Stimulated activated CD8-positive, alpha-beta memory T cell treated with anti-CD3 and anti-CD28 coated beads, Interleukin-7, amount 100 ng/mL, for 1 hour (primary cell): ENCODE measurements around the gene IQSEC1.
A peak's percentile ranks its signal among the peaks of the same experiment; 100 is the strongest.

Source experiments
- DNase-seq, 2 donors: peaks; one replicate each; pipeline ENCODE4 v3.0.0-alpha.2; 2020; ENCODE audit warnings: low read depth in 2 of 2

Gene IQSEC1

GRCh38 chr3:12985148-12985547 is 88.1 kb downstream of the IQSEC1 start:
- no peak for DNase-seq

DNA sequence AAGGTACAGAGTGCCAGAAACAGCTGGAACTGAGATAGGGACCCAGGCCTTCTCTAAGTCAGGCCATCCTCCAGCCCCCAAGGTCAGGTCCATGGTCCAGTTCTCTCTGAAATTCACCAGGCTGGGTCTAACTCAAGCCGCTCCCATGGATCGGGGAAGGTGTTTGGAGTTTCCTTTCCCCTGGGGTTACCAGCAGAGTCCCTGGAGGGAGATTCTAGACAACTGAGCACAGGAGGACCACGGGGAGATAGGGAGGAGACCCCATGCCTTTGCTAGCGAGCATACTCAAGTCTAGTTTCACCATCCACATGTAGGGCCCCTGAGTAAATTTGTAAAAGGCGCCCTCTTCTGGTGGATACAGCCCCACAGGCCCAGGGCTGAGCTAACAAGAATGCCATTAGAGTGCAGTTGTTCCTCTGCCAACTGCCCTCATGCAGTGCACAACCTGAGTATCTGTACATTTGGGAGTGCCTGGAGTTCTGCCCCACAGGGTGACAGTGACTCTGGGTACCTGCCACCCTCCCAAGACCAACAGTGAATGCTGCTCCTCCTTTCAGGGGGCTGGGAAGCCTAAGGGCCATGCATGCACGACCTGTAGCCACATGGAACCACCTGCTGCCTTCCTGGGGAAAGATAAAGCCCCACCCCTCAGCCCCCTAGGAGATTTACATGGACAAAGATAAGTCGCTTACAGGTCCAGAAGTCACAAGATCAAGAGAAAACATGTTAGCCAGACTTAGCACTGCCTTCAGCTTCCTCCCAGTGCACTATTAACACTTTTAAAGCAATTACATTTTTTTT is 89.0 kb downstream of the IQSEC1 start:
- peak in 1 of 2 donors; percentile 37 for DNase-seq

- DNase-seq = no peak
These were observed 89.9 kb downstream of the IQSEC1 start for GRCh38 chr3:12983319-12983718.

- no peak for DNase-seq
These were observed 90.6 kb downstream of the IQSEC1 start for GRCh38 chr3:12982619-12983101.

DNA sequence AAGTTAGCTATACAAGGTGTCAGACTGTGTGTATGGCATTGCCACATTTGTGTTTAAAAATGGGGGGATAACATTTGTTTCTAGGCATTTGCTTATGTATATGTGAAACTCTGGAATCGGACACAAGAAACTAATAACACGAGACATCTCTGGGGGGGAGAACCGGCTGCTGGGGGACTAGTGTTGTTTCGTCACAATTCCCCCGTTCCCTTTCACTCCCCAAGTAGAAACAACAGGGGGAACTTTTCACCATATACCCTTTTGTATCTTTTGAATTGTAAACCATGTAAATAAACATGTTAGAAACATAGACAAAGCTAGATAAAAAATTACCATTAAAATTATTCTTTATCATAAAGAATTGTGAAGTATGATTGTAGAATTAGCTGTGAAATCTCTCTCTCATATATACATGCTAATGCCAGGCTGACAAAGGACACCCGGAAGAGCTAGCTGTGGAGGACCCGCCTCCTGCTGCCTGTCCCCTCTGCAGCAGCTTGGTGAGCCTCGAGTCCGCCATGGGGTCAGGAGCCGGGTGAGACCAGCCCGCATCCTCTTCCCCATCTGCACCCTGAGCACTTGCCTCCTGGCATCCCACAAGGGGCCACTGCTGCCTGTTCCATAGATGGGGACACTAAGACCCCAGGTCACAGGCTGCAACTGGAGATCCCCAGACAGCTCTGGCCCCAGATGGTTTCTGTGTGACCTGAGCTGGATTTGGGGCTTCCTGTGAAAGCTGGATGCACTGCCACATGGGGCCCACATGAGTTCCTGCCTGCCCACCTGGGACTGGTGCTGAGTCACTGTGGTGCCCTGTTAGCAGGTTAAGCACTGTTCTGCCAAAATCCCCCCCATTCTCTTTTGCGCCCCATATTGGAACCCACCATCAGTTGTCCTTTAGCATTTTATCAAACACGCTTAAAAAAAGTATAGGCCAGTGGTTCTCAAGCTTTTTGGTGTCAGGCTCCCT is 91.6 kb downstream of the IQSEC1 start:
- DNase-seq = no peak

DNA sequence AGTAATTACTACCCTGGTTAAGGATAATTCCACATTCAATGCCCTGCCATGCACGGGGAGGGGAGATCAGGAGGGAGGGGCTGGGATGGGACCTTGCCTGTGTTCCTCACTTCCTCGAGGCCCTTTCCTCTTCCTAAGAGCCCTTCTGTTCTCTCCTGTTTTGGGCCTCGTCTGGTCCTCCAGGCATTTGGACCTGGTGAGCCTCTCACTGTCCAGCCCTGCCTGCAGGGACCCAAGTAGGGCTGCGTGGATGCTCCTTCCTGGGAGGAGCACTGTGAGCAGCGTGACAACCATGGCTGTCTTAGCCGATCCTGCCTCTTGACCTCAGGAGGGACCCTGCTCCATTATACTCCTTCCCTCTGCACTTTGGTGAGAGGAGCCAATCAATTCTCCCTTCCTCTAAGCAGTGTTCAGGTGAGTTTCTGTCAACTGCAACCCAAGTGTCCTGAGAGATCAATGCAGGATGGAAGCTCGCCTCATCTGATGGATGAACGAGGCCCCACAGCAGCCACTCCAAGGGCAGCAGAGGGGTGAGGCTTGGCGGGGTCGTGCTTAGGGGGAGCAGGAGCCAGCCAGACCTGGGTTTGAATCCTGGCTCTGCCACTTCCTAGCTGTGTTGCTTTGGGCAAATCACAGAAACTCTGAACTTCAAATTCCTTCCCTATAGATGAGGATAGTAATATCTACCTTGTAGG is 92.5 kb downstream of the IQSEC1 start:
- no peak for DNase-seq

DNA sequence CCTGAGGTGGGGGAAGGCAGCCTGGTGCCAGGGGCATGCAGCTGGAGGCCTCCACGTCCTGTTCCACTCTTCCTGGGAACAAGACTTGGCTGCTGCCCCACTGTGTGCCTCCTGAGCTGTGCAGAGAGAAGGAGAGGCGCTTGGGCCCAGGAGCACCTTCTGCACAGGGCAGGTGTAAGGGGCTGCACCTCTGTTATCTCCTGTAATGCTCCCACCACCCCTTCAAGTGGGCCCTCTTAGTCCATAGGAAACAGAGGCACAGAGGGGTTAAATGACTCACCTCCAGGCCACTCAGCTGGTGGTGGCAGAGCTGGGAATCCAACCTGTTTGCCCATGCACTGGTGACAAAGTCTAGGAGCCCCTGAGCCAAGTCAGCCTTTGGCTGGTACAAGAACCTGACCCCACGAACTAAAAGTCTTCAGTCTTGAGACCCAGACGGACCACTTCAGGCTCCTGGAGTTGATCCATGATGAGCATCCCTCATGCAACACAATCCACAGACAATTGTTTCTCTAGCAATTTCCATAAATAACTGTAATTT is 93.2 kb downstream of the IQSEC1 start:
- DNase-seq = no peak

DNA sequence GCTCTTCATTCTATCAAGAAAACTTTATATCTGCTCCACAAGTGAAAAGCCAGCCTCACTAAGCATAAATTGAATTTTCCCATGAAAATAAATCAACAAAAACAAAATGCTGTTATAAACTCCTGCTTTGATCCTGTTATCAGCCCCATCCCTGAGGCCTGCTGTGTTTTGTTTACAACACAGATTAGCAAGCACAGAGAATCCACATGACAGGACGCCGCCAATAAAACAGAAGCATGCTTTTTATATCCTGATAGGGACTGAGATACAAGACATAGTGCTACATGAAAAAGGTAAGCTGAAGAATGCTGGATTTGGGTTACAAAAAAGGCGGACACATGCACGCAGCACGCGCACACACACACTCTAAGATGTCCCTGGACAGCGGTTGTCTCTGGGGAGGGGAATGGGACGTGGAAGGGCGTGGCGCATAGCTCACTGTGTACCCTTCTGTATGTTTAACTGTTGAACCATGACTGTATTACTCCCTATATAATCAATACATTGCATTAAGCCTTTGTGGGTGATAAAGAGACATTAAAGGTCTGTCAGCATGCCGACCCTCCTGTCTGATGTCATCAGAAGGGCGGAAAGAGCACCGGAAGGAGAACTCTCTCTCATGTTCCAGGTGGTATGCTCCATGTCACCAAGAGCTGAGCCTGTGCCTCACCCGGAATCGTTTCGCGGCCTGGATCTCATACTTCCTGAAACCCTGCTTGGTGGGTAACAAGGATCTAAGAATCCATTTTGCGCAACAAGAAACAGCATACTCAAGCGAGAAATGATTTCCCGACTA is 93.9 kb downstream of the IQSEC1 start:
- no peak for DNase-seq

- no peak for DNase-seq
These were observed 94.5 kb downstream of the IQSEC1 start for GRCh38 chr3:12978682-12979081.

DNA sequence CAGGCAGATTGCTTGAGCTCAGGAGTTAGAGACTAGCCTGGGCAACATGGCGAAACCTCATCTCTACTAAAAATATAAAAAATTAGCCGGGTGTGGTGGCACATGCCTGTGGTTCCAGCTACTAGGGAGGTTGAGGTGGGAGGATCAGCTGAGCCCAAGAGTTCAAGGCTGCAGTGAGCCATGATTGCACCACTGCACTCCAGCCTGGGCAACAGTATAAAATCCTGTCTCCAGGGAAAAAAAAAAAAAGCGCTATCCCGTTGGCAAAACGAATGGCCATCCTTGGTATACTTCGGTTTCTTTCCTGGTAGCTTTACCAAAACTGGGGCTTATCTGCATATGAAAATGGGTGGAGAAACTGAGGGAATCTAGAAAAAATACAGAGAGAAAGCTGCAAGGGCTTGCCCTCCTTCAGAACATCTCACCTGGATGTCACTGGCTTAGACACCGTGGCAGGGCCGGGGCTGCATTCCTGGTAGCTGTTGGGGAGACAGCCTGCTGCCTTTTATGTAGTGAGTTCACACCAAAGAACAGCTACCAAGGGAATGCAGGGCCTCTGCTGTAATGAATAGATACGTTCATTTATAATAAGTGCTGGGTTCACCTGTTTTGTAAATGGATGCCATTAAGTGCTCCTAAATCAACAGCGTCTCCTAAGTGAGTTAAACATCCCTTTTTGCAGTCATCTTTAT is 96.0 kb downstream of the IQSEC1 start:
- no peak for DNase-seq

DNA sequence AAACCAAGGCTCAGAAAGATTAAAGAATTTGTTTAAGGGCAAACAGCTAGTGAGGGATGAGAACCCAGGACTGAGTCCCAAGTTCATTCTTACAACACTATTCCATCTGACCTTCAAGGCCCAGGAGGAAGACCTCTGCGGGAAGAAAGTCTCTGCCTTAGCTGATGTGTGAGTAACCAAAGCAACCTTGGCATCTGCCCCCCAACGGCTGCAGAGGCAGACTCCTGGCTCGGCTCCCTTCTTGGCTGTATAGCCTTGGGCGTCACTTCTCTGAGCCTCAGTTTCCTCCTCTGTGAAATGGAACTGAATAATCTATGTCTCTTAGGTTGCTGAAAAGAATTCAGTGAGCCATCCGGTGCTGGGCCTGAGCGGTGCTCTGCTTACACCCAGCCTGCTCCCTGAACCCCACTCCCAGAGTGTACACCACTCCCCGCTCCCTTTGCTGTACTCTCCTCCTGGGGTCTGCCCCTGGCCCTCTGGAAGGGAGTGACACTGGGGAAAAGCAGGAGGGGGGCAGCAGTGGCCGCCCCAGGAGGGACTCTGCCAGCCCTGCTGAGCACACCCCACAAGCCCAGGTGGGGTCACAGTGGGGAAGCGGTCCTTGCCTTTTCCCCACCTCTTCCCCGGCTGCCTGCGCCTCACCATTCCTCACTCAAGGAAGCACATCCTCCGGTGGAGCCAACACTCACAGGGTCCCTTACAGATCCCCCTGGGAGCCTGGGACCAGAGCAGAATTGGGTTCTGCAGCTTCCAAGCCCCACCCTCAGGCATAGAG is 97.3 kb downstream of the IQSEC1 start:
- no peak for DNase-seq

DNA sequence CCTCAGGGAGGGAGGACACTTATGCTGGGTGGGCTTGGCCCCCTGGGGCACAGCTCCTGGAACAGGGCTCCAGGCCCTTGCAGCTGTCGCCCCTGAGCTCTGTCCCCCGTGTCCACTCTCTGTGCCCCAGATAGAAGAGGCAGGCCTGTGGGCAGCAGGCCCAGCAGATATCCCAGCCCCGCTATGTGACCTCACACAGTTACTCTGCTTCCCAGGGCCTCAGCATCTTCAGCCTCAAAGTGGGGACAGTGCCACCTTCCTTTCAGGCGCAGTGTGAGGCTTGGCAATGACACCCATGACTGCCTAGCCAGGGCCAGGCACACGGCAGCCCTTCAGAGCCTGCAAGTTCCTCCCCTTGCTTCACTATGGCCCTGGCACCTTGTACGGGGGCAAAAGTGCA is 98.4 kb downstream of the IQSEC1 start:
- no peak for DNase-seq

DNA sequence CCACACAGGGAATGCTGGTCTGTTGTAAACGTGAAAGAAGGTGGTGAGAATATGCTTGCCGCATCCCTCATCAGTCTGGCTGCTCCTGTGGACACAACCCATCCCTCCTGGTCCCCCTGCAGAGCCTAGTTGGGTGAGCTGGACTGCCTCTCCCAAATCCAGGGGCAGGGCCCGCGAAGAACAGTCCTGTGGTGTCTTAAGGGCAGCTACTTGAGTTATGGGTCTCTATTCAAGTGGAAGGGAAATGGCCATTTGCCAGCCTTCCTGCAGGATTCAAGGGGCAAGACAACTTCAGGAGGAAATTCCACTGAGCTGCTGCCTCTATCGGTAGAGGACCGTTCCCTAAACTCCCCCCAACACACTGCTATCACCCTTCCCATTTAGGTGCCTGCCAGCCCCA is 98.9 kb downstream of the IQSEC1 start:
- DNase-seq = no peak

- DNase-seq = no peak
These were observed 99.4 kb downstream of the IQSEC1 start for GRCh38 chr3:12973827-12974226.

DNA sequence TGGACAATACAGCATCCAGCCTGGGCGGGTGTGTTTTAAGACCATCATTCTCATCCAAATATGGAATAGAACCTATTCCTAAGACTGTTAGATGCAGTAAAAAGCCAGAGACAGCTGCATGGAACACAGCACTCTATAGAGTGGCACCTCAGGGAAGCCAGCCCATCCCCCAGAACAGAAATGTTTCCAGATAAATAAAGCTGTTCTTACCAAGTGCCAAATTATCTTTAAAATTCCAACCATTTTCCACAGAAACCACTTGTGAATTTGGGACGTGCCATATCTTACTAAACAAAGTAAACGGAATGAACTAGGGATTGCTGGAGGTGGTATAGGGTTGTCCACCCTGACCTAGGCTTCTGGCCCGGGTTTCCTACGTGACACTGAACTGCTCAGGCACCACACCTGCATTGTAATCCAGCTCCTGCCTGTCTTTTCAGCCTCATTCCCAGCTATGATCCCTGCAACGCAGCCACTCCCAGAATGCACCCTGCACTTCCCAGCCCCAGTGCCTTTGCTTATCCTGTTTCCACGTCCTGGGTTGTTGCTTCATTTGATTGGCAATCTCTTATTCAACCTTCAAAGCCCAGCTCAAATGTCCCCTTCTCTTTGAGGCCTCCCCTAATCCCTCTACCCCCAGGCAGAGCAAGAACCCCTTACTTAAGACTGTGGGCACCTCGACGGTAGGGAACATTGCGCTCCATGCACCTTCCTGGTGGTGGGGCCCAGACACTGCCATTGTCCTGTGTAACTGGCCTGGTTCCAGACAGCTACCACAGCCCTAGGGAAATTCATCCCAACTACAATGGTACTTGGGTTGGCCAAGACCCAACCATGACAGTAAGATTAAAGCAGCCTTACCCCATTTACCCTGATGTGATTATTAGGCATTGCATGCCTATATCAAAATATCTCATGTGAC is 100.2 kb downstream of the IQSEC1 start:
- DNase-seq = no peak

GRCh38 chr3:12972043-12972442 is 101.2 kb downstream of the IQSEC1 start:
- DNase-seq = no peak

DNA sequence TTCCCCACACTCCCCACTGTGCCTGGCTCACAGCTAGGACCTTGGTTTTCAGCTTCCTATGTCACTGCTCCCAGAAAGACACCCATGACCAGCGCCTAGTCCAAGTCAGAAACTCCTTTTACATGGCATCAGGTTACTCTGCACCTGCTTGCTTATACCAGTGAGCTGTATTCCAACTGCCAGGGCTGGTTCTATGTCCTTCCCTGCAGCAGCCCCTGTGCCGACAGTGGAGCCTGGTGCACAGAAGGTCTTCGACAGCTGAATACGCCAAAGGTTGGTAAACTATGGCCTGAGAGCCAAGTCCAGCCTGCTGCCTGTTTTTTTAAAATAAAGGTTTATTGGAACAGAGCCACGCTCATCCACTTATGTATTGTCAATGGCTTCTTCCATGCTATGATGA is 102.5 kb downstream of the IQSEC1 start:
- DNase-seq = no peak

GRCh38 chr3:12969486-12969885 is 103.7 kb downstream of the IQSEC1 start:
- DNase-seq = no peak
